GM10248 (cell line): ENCODE results near the gene CBLN3.

Source experiments
- CTCF ChIA-PET: fragments of 300-600 bp; sonication (Branson Sonifier 250); formaldehyde crosslinking; extraction: SDS; loops from one replicate; lab custom pipeline; 2021; ENCODE audit warnings: antibody characterized with exemption; lab: Yijun Ruan, JAX
- POLR2A ChIA-PET: fragments of 350-650 bp; sonication (Branson Sonifier 250); formaldehyde crosslinking; extraction: SDS; loops from one replicate; lab custom pipeline; 2020; ENCODE audit warnings: antibody characterized with exemption; lab: Yijun Ruan, JAX
- DNase-seq: peaks from one replicate; pipeline ENCODE4 v3.0.0; 2012; ENCODE audit errors: extremely low spot score
- TF ChIP-seq, protein P1 (sequence below): IDR thresholded peaks from 2 replicates; pipeline ENCODE4 v1.5.1; 2012; ENCODE audit warnings: mild to moderate bottlenecking, low read depth; ENCODE audit errors: extremely low read depth, missing control alignments, control extremely low read depth

Gene CBLN3

DNA sequence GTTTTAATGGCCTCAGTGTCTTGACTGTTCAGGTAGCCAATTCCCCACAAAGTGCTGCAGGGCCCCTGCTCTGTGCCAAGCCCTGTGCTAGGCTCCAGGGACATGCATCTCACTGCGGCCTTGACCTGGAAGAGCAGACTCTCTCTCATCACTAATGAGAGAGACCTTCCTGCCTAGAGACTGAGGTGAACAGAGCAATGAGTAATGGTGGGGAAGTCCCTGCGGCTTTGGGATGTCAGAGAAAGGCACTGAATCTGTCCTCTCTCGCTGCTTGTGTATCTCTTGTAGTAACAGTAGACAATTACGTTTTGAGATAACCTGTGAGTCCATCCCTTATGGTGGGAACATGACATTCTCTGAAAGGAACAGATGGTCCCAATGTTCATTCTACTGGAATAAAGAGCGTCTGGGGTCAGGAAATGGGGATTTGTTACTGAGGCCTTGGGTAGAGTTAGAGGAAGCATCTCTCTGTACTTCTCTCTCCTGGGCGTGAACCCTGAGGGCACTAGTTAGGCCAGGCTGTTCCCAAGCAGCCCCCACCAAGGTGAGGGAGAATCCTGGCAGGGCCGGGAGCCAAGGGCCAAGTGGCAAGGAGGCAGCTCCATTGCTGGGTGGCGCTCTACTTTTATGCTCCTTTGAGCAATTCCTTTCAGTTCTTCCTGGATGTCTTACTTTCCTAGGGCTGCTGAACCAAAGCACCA, 48.0 kb downstream of the CBLN3 start:
- no peak for DNase-seq
- TF ChIP-seq, protein P1, sequence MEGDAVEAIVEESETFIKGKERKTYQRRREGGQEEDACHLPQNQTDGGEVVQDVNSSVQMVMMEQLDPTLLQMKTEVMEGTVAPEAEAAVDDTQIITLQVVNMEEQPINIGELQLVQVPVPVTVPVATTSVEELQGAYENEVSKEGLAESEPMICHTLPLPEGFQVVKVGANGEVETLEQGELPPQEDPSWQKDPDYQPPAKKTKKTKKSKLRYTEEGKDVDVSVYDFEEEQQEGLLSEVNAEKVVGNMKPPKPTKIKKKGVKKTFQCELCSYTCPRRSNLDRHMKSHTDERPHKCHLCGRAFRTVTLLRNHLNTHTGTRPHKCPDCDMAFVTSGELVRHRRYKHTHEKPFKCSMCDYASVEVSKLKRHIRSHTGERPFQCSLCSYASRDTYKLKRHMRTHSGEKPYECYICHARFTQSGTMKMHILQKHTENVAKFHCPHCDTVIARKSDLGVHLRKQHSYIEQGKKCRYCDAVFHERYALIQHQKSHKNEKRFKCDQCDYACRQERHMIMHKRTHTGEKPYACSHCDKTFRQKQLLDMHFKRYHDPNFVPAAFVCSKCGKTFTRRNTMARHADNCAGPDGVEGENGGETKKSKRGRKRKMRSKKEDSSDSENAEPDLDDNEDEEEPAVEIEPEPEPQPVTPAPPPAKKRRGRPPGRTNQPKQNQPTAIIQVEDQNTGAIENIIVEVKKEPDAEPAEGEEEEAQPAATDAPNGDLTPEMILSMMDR: no peak
- CTCF ChIA-PET: interaction anchor here (0.9 kb wide), 1 partner anchor 37 kb away, joined by 3 read pairs; no protein-coding TSS in a partner anchor
- POLR2A ChIA-PET: no interaction called here

- CTCF ChIA-PET: interaction anchor here (0.9 to 2.7 kb wide), 4 partner anchors 14 to 51 kb away, joined by 3 to 13 read pairs (median 8); no protein-coding TSS in a partner anchor
- TF ChIP-seq, protein P1: no peak
- no peak for DNase-seq
- POLR2A ChIA-PET: no interaction called here
Measured at GRCh38 chr14:24379907-24380730, 49.3 kb downstream of the CBLN3 start.

DNA sequence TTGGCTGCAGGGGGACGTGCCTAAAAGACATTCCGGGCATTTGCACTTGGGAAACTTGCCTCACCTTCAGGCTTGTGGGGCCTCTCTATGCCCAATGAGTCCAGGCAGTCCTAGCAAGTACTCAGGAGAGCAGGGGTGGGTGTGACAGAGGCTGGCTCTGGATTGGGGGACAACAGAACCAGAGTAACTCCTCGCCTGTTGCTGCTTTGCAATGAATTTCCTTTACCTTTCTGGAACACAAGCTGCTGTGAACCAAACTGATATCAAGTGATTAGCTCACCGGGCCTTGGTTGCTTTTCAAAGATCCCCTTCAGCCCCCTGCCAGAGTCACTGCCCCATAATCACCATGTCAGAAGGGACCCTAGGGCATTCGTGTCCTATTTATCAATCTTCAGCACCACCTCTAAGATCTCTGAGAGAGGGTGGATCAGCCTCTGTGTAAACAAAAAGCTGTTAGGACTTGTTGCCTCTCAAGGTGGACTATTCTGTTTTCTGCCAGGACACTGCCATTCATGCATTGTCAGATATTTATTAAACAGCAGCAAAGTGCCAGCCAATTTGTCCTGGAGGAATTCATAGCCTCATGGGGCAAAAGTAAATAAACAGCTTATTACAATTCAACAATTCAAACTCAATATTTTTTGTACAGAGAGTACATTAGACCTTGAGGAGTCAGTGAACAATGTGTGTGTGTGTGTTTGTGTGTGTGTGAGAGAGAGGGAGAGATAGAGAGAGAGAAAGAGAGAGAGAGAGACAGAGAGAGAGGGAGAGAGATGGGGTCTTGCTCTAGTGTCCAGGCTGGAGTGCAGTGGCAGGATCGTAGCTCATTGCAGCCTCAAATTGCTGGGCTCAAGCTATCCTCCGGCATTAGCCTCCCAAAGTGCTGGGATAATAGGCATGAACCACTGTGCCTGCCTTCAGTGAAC, 50.2 kb downstream of the CBLN3 start:
- TF ChIP-seq, protein P1: no peak
- ChIA-PET CTCF (interaction anchor here (1.2 to 2.7 kb wide), 6 partner anchors 13 to 52 kb away, joined by 3 to 13 read pairs (median 6); no protein-coding TSS in a partner anchor), POLR2A (no interaction called here)
- DNase-seq: no peak

DNA sequence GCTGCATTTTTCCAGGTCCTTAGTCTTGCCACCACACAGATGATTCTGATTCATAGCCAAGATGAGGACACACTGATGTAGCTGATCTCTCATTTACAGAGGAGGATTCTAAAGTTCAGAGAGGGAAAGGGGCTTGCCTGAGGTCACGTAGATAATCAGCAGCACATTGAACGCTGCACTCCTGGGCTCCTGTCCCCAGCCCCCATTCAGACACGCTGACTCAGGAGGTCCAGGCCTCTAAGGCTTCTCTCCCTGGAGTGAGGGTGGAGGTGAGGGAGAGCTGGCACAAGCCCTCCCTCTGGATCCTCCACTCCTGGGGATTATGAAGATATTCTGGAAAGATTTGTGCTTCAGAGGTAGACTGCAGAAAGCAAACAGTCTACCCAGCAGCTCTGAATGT, 51.1 kb downstream of the CBLN3 start:
- ChIA-PET POLR2A (no interaction called here), CTCF (interaction anchor here (1.5 to 2.7 kb wide), 5 partner anchors 12 to 53 kb away, joined by 3 to 13 read pairs (median 6); no protein-coding TSS in a partner anchor)
- DNase-seq: no peak
- TF ChIP-seq, protein P1: no peak

GRCh38 chr14:24377657-24378056, 51.8 kb downstream of the CBLN3 start:
- ChIA-PET CTCF (interaction anchor here (1.0 to 2.7 kb wide), 6 partner anchors 12 to 54 kb away, joined by 3 to 13 read pairs (median 6); no protein-coding TSS in a partner anchor), POLR2A (interaction anchor here (0.9 kb wide), 1 partner anchor 52 kb away, joined by 3 read pairs; the partner anchor contains the start of gene KHNYN)
- TF ChIP-seq, protein P1: no peak
- DNase-seq: no peak

- ChIA-PET POLR2A (interaction anchor here (0.9 kb wide), 1 partner anchor 53 kb away, joined by 3 read pairs; the partner anchor contains the start of gene KHNYN), CTCF (interaction anchor here (1.0 to 1.8 kb wide), 3 partner anchors 19 to 54 kb away, joined by 3 to 5 read pairs (median 3); no protein-coding TSS in a partner anchor)
- no peak for DNase-seq
- TF ChIP-seq, protein P1: no peak
Measured at GRCh38 chr14:24377126-24377525, 52.3 kb downstream of the CBLN3 start.
